Liver (tissue), 9 donors: ENCODE results near the gene SGSM1. TPM values are rescaled to one million over a fixed set of nuclear protein-coding genes. Genes with fewer than 3 reads are reported as not detected.

Source experiments
- DNase-seq: peaks from one replicate; pipeline ENCODE4 v3.0.0-alpha.2; 2017; ENCODE audit warnings: low spot score
- H3K27ac ChIP-seq, 2 donors: one replicate each; pipeline ENCODE4 v1.7.0; 2013; ENCODE audit warnings: inconsistent platforms in 2 of 2, low read length in 2 of 2, control low read depth in 1 of 2, low read depth in 1 of 2, mild to moderate bottlenecking in 1 of 2
- H3K27me3 ChIP-seq, 4 donors: one replicate each; pipeline versions ENCODE4 v1.6.1 to v1.7.0; 2013; ENCODE audit warnings: low read length in 3 of 4, inconsistent platforms in 1 of 4, mild to moderate bottlenecking in 1 of 4, moderate library complexity in 1 of 4; ENCODE audit not compliant: control insufficient read depth in 4 of 4, insufficient read depth in 4 of 4
- H3K36me3 ChIP-seq, 4 donors: one replicate each; pipeline versions ENCODE4 v1.6.1 to v1.7.0; 2013; ENCODE audit warnings: low read length in 3 of 4, mild to moderate bottlenecking in 3 of 4, low read depth in 1 of 4, moderate library complexity in 1 of 4; ENCODE audit not compliant: control insufficient read depth in 4 of 4, insufficient read depth in 3 of 4
- H3K4me1 ChIP-seq, 4 donors: one replicate each; pipeline versions ENCODE4 v1.6.1 to v1.7.0; 2013; ENCODE audit warnings: low read length in 3 of 4, mild to moderate bottlenecking in 3 of 4, moderate library complexity in 1 of 4; ENCODE audit not compliant: control insufficient read depth in 4 of 4, insufficient read depth in 4 of 4
- H3K4me3 ChIP-seq, 3 donors: one replicate each; pipeline versions ENCODE4 v1.6.1 to v1.7.0; 2013; ENCODE audit warnings: low read length in 3 of 3, control low read depth in 1 of 3, low read depth in 1 of 3, mild to moderate bottlenecking in 1 of 3
- H3K9ac ChIP-seq, 2 donors: one replicate each; pipeline ENCODE4 v1.7.0; 2013; ENCODE audit warnings: low read length in 2 of 2, mild to moderate bottlenecking in 2 of 2, moderate library complexity in 2 of 2, control low read depth in 1 of 2, low read depth in 1 of 2
- H3K9me3 ChIP-seq, 4 donors: one replicate each; pipeline versions ENCODE4 v1.6.1 to v1.7.0; 2013; ENCODE audit warnings: low read length in 3 of 4; ENCODE audit not compliant: control insufficient read depth in 4 of 4
- ATF3 ChIP-seq: IDR thresholded peaks from 2 replicates; pipeline ENCODE4 v1.6.1; 2016; ENCODE audit warnings: antibody characterized with exemption
- CTCF ChIP-seq: fragments of 150-350 bp; IDR thresholded peaks from 2 replicates; pipeline ENCODE4 v1.5.1; 2017; ENCODE audit warnings: improper control_type of control experiment, low read depth, low read length; ENCODE audit not compliant: missing input control
- EGR1 ChIP-seq, 2 donors: IDR thresholded peaks; 2 replicates each; pipeline ENCODE4 v1.6.1; 2016 to 2018; ENCODE audit warnings: antibody characterized with exemption in 2 of 2, low read depth in 2 of 2
- FOXA1 ChIP-seq: IDR thresholded peaks from 2 replicates; pipeline ENCODE4 v1.6.1; 2016; ENCODE audit warnings: antibody characterized with exemption
- FOXA2 ChIP-seq: IDR thresholded peaks from 2 replicates; pipeline ENCODE4 v1.6.1; 2016; ENCODE audit warnings: antibody characterized with exemption
- GABPA ChIP-seq, 2 donors: IDR thresholded peaks in 1 of 2; conservative IDR thresholded peaks in 1 of 2; 2 replicates each; pipeline ENCODE4 v1.6.1; 2016; ENCODE audit warnings: antibody characterized with exemption in 2 of 2, mild to moderate bottlenecking in 1 of 2, moderate library complexity in 1 of 2
- HNF4A ChIP-seq, 2 donors: conservative IDR thresholded peaks; 2 replicates each; pipeline ENCODE4 v1.6.1; 2016; ENCODE audit warnings: antibody characterized with exemption in 2 of 2, mild to moderate bottlenecking in 2 of 2
- HNF4G ChIP-seq: IDR thresholded peaks from 2 replicates; pipeline ENCODE4 v1.6.1; 2016; ENCODE audit warnings: antibody characterized with exemption
- JUND ChIP-seq, 2 donors: IDR thresholded peaks; 2 replicates each; pipeline ENCODE4 v1.6.1; 2016; ENCODE audit warnings: antibody characterized with exemption in 2 of 2
- NR2F2 ChIP-seq: IDR thresholded peaks from 2 replicates; pipeline ENCODE4 v1.6.1; 2016; ENCODE audit warnings: antibody characterized with exemption
- RAD21 ChIP-seq, 2 donors: IDR thresholded peaks; 2 replicates each; pipeline ENCODE4 v1.6.1; 2016; ENCODE audit warnings: antibody characterized with exemption in 2 of 2, mild to moderate bottlenecking in 2 of 2
- RXRA ChIP-seq, 2 donors: IDR thresholded peaks; 2 replicates each; pipeline ENCODE4 v1.6.1; 2017 to 2018; ENCODE audit warnings: antibody characterized with exemption in 2 of 2, mild to moderate bottlenecking in 1 of 2
- SP1 ChIP-seq: IDR thresholded peaks from 2 replicates; pipeline ENCODE4 v1.6.1; 2018; ENCODE audit warnings: antibody characterized with exemption, mild to moderate bottlenecking
- TAF1 ChIP-seq: conservative IDR thresholded peaks from 2 replicates; pipeline ENCODE4 v1.6.1; 2016; ENCODE audit warnings: antibody characterized with exemption, mild to moderate bottlenecking
- WGBS: extraction: QIAGEN DNeasy Blood & Tissue Kit; methylation state at CpG from one replicate; pipeline ENCODE4 v1.1.7; 2013; 5-methylcytosine and 5-hydroxymethylcytosine counted together
- polyA plus RNA-seq, 2 donors: library from polyadenylated mRNA; stranded (reverse) in 1 of 2; unstranded in 1 of 2; fragments of 200-250 nt in 1 of 2; fragments of >200 nt in 1 of 2; fragmentation: Nextera tagmentation in 1 of 2; extraction: Ambion mirVana in 1 of 2; gene quantifications; one replicate each; pipeline versions ENCODE4 v1.2.1 to v1.2.3, GENCODE V29; 2013 to 2015
- total RNA-seq, 2 donors: library from RNA; depleted of rRNA; stranded (reverse); fragments of >200 nt; gene quantifications; one replicate each; pipeline ENCODE4 v1.2.3, GENCODE V29; 2014
- TF ChIP-seq, protein P1 (sequence below): IDR thresholded peaks from 2 replicates; pipeline ENCODE4 v1.6.1; 2016; ENCODE audit warnings: antibody characterized with exemption
- TF ChIP-seq, protein P2 (sequence below): IDR thresholded peaks from 2 replicates; pipeline ENCODE4 v1.6.1; 2016; ENCODE audit warnings: antibody characterized with exemption
- TF ChIP-seq, protein P3 (sequence below): IDR thresholded peaks from 2 replicates; pipeline ENCODE4 v1.6.1; 2016; ENCODE audit warnings: antibody characterized with exemption, mild to moderate bottlenecking
- donor health status: healthy.
- donor health status: healthy.
- donor health status: healthy.
- donor health status: healthy.
- donor health status: healthy.

SGSM1 gene
- total and polyA plus RNA-seq, 4 donors = 0.08 to 0.51 (median 0.21) TPM

DNA sequence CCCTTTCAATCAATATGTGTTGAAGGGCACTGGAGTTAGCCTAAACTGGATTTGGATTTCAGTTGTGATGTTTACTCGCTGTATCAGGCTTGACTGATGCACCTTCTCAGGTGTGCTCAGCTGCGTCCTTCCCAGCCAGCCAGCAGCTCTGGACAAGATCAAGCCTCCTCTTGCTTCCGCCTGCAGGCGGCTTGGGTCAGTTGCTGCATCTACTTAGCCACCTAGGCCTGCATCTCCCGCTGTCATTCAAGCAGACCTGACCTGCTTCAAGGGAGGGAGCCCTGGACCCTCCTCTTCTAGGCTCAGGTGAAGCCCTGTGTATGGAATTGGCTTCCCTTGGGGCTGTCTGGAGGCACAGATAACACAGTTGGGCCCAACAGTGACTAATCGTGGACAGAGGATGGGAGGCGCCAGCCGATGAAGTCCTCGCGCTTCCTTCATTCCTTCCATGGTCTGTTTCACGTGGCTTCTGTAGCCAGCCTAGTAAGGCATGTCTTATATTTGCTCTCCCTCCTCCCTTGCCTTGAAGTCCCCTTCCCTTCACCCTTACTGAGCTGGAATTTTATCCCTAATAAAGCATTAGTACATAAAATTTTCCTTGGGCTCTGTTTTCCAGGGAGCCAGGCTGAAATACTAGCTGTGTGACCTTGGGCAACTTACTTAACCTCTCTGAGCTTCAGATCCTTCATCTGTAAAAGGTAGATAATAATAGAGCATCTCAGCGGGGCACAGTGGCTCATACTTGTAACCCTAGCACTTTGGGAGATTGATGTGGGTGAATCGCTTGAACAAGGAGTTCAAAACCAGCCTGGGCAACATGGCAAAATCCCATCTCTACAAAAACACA lies 142.6 kb downstream of the SGSM1 start:
- TF ChIP-seq JUND (IDR thresholded peaks at IDR 0.05) (no peak), RXRA (IDR thresholded peaks at IDR 0.05) (no peak), SP1 (no peak)
- Histone ChIP-seq H3K4me1 (peaks cover 1 to 19% (median 8%) of the 10 kb centered on the region in 4 donors), H3K27ac (no peak overlapping the region), H3K4me3 (no peak overlapping the region), H3K9ac (no peak overlapping the region), H3K27me3 (no peaks in the 10 kb centered on the region), H3K9me3 (no peaks in the 10 kb centered on the region), H3K36me3 (no peaks in the 10 kb centered on the region)
- no peak for DNase-seq
- 93% methylated on average over 13 of the region's 13 CpGs for WGBS

GRCh38 chr22:24950272-24950902 lies 144.4 kb downstream of the SGSM1 start:
- Histone ChIP-seq H3K4me3 (no peak overlapping the region), H3K27me3 (no peaks in the 10 kb centered on the region), H3K9ac (no peak overlapping the region), H3K4me1 (peaks cover 6 to 33% (median 18%) of the 10 kb centered on the region in 4 donors), H3K9me3 (no peaks in the 10 kb centered on the region), H3K27ac (no peak overlapping the region), H3K36me3 (no peaks in the 10 kb centered on the region)
- TF ChIP-seq CTCF (no peak), GABPA (IDR thresholded peaks at IDR 0.05 in 1 of 2, conservative IDR thresholded peaks at IDR 0.05 in 1 of 2) (no peak), FOXA2 (no peak), RAD21 (IDR thresholded peaks at IDR 0.05) (no peak), ATF3 (no peak), NR2F2 (no peak), JUND (IDR thresholded peaks at IDR 0.05) (no peak), FOXA1 (no peak), RXRA (IDR thresholded peaks at IDR 0.05) (no peak), EGR1 (IDR thresholded peaks at IDR 0.05; ENCODE audit: low read depth in 2 of 2) (no peak), HNF4G (no peak), HNF4A (conservative IDR thresholded peaks at IDR 0.05) (no peak), TAF1 (no peak)
- TF ChIP-seq, protein P1, sequence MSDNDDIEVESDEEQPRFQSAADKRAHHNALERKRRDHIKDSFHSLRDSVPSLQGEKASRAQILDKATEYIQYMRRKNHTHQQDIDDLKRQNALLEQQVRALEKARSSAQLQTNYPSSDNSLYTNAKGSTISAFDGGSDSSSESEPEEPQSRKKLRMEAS = no peak
- TF ChIP-seq, protein P2, sequence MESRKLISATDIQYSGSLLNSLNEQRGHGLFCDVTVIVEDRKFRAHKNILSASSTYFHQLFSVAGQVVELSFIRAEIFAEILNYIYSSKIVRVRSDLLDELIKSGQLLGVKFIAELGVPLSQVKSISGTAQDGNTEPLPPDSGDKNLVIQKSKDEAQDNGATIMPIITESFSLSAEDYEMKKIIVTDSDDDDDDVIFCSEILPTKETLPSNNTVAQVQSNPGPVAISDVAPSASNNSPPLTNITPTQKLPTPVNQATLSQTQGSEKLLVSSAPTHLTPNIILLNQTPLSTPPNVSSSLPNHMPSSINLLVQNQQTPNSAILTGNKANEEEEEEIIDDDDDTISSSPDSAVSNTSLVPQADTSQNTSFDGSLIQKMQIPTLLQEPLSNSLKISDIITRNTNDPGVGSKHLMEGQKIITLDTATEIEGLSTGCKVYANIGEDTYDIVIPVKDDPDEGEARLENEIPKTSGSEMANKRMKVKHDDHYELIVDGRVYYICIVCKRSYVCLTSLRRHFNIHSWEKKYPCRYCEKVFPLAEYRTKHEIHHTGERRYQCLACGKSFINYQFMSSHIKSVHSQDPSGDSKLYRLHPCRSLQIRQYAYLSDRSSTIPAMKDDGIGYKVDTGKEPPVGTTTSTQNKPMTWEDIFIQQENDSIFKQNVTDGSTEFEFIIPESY = no peak
- TF ChIP-seq, protein P3, sequence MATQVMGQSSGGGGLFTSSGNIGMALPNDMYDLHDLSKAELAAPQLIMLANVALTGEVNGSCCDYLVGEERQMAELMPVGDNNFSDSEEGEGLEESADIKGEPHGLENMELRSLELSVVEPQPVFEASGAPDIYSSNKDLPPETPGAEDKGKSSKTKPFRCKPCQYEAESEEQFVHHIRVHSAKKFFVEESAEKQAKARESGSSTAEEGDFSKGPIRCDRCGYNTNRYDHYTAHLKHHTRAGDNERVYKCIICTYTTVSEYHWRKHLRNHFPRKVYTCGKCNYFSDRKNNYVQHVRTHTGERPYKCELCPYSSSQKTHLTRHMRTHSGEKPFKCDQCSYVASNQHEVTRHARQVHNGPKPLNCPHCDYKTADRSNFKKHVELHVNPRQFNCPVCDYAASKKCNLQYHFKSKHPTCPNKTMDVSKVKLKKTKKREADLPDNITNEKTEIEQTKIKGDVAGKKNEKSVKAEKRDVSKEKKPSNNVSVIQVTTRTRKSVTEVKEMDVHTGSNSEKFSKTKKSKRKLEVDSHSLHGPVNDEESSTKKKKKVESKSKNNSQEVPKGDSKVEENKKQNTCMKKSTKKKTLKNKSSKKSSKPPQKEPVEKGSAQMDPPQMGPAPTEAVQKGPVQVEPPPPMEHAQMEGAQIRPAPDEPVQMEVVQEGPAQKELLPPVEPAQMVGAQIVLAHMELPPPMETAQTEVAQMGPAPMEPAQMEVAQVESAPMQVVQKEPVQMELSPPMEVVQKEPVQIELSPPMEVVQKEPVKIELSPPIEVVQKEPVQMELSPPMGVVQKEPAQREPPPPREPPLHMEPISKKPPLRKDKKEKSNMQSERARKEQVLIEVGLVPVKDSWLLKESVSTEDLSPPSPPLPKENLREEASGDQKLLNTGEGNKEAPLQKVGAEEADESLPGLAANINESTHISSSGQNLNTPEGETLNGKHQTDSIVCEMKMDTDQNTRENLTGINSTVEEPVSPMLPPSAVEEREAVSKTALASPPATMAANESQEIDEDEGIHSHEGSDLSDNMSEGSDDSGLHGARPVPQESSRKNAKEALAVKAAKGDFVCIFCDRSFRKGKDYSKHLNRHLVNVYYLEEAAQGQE = no peak
- no peak for DNase-seq
- WGBS = 41% methylated on average over 7 of the region's 7 CpGs
